Panc1 (cell line): ENCODE measurements around the gene CRIP2. TPM values are rescaled to one million over a fixed set of nuclear protein-coding genes. Genes with fewer than 3 reads are reported as not detected.

Source experiments
- ATAC-seq: fragments of 200-7000 bp; cut with Tn5 transposase; 2 replicates; pipeline ENCODE4 v1.9.1; 2020; ENCODE audit warnings: mild to moderate bottlenecking, moderate library complexity
- BruUV-seq: library from RNA; stranded (reverse); fragments of 400-500 nt; replicated peaks from 2 replicates; lab custom pipeline; 2021; lab: Mats Ljungman, UMichigan
- CTCF ChIA-PET: fragments of 300-600 bp; sonication (Branson Sonifier 250); formaldehyde crosslinking; loops from one replicate; lab custom pipeline; 2022; ENCODE audit warnings: antibody characterized with exemption; lab: Charles Lee
- POLR2A ChIA-PET: fragments of 300-600 bp; sonication (Branson Sonifier 250); formaldehyde crosslinking; loops from one replicate; lab custom pipeline; 2022; ENCODE audit warnings: antibody characterized with exemption; lab: Charles Lee
- DNase-seq: peaks from one replicate; pipeline ENCODE4 v3.0.0-alpha.2; 2010; ENCODE audit warnings: low read depth, low spot score
- H3K27ac ChIP-seq: 2 replicates; pipeline ENCODE4 v1.5.1; 2011; ENCODE audit warnings: mild to moderate bottlenecking, low read length, inconsistent platforms
- H3K27me3 ChIP-seq: fragments of 200-500 bp; sonication (Bioruptor generic); 2 replicates; pipeline ENCODE4 v1.6.0; 2014; ENCODE audit warnings: low read length, inconsistent platforms; ENCODE audit not compliant: control insufficient read depth, insufficient read depth
- H3K36me3 ChIP-seq: fragments of 200-500 bp; sonication (Bioruptor generic); 2 replicates; pipeline ENCODE4 v1.5.1; 2014; ENCODE audit warnings: inconsistent platforms, mild to moderate bottlenecking, low read length, moderate library complexity; ENCODE audit not compliant: control insufficient read depth, insufficient read depth
- H3K4me1 ChIP-seq: 2 replicates; pipeline ENCODE4 v1.5.1; 2011; ENCODE audit warnings: inconsistent platforms, mild to moderate bottlenecking, low read length, moderate library complexity; ENCODE audit not compliant: control insufficient read depth, insufficient read depth
- H3K4me3 ChIP-seq, 2 experiments: 2 replicates each; pipeline ENCODE4 v1.5.1; 2011 to 2012; ENCODE audit warnings: low read depth in 2 of 2, low read length in 2 of 2, mild to moderate bottlenecking in 2 of 2, inconsistent platforms in 1 of 2, moderate library complexity in 1 of 2
- H3K9me3 ChIP-seq: fragments of 200-500 bp; sonication (Bioruptor generic); 2 replicates; pipeline ENCODE4 v1.5.1; 2014; ENCODE audit warnings: low read depth, mild to moderate bottlenecking, inconsistent platforms, low read length, moderate library complexity; ENCODE audit not compliant: control insufficient read depth, insufficient read depth
- POLR2AphosphoS5 ChIP-seq: IDR thresholded peaks from 2 replicates; pipeline ENCODE4 v1.6.1; 2012; ENCODE audit warnings: mild to moderate bottlenecking, low read depth, low read length, moderate library complexity
- SIN3A ChIP-seq: IDR thresholded peaks from 2 replicates; pipeline ENCODE4 v1.6.1; 2012; ENCODE audit warnings: low read depth, mild to moderate bottlenecking, low read length, moderate library complexity, borderline replicate concordance; ENCODE audit not compliant: insufficient read depth
- TCF7L2 ChIP-seq: IDR thresholded peaks from 2 replicates; pipeline ENCODE4 v1.6.1; 2011; ENCODE audit warnings: mild to moderate bottlenecking, low read depth, low read length, inconsistent platforms
- in situ Hi-C: cut with HindIII; loops from 2 replicates; pipeline ENCODE4 v1.10.0; 2016; ENCODE audit warnings: low sequenced_read_pairs, low pct_unique_long_range_greater_than_20kb
- intact Hi-C: fragments of 100-400 bp; cut with micrococcal nuclease; formaldehyde crosslinking; loops from one replicate; pipeline ENCODE4 v1.10.0; 2022; ENCODE audit not compliant: unreplicated experiment
- total RNA-seq: library from RNA; stranded (reverse); gene quantifications from one replicate; pipeline ENCODE4 v1.2.1, GENCODE V29; 2021; ENCODE audit not compliant: unreplicated experiment
- TF ChIP-seq, protein P1 (sequence below): fragments of 450-650 bp; IDR thresholded peaks from 2 replicates; pipeline ENCODE4 v1.5.1; 2017; ENCODE audit warnings: mild to moderate bottlenecking
- TF ChIP-seq, protein P2 (sequence below), 2 experiments: IDR thresholded peaks; 2 replicates each; pipeline ENCODE4 v1.6.1; 2011 to 2012; ENCODE audit warnings: low read depth in 2 of 2, control low read depth in 1 of 2, low read length in 1 of 2, mild to moderate bottlenecking in 1 of 2, moderate library complexity in 1 of 2; ENCODE audit not compliant: insufficient read depth in 1 of 2

The CRIP2 gene
- total RNA-seq, 1 experiment from 2014 or later, result 280 TPM

DNA sequence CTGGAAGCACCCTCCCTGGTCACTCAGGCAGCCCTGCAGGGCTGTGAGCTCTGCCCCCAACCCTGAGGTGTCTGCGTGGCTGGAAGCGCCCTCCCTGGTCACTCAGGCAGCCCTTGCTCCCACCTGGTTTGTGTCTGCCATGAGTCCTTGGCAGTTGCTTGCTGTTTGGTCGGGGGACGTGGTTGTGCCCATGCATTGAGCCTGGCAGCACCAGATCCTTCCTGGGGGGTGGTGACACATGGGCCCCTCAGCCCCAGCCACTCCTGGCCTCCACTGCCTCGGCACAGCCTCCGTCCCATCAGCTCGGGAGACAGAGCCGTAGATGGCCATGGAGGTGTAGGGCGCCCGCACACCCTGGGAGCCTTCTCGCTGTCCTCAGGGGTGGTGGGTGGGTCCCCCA is 35.4 kb upstream of the CRIP2 start:
- no peak for ATAC-seq
- intact Hi-C loops (no loop called here), in situ Hi-C loops (no loop called here)
- TF ChIP-seq POLR2AphosphoS5, result no peak
- Histone ChIP-seq H3K27ac (no peak overlapping the region), H3K36me3 (no peaks in the 10 kb centered on the region), H3K4me1 (no peaks in the 10 kb centered on the region), H3K4me3 (no peak overlapping the region), H3K27me3 (no peaks in the 10 kb centered on the region), H3K9me3 (no peaks in the 10 kb centered on the region)
- DNase-seq, result no peak
- CTCF ChIA-PET, result no interaction called here
- no TSS peak for BruUV-seq
- POLR2A ChIA-PET, result no interaction called here

DNA sequence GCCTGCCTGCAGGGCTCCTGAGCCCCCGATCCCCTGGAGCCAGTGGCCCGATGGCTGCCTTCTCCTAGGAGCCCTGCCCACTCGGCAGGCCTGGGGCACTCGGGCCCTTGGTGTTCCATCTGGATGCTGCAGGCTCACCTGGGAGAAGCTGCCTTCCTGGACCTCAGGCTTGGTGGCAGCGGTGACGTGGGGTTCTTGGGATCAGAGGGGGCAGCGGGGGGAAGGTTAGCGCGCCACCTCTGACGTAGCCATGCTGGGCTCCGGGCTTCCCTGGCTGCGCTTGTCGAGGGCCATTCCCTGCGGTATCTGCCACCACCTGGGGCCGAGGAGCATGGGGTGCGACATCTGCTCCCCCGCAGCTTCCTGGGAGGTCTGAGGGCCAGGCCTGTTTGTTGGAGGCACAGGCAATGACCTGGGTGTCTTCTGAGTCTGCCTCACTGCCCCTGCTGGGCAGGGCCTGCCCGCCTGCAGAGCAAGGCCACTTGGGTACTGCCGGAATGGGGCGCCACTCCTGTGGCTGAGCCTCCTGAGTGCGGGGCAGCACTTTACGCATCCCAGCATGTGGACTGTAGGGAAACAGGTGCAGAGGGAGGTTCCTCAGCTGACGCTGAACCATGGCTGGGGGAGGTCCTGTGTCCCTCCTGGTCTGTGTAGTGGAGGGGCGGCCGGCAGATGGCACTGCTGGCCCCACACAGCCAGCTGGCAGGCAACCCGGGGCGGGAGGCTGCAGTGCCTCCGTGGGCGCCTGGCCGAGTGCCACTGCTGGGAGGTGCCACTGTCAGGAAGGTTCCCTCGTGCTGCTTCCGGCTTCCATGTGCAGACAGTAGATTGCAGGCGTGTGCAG is 34.7 kb upstream of the CRIP2 start:
- Histone ChIP-seq H3K4me1 (no peaks in the 10 kb centered on the region), H3K4me3 (no peak overlapping the region), H3K27ac (no peak overlapping the region), H3K27me3 (no peaks in the 10 kb centered on the region), H3K9me3 (no peaks in the 10 kb centered on the region), H3K36me3 (no peaks in the 10 kb centered on the region)
- ATAC-seq (no peak), DNase-seq (no peak)
- no TSS peak for BruUV-seq
- TF ChIP-seq SIN3A (no peak), TCF7L2 (no peak), POLR2AphosphoS5 (no peak)
- TF ChIP-seq, protein P1, sequence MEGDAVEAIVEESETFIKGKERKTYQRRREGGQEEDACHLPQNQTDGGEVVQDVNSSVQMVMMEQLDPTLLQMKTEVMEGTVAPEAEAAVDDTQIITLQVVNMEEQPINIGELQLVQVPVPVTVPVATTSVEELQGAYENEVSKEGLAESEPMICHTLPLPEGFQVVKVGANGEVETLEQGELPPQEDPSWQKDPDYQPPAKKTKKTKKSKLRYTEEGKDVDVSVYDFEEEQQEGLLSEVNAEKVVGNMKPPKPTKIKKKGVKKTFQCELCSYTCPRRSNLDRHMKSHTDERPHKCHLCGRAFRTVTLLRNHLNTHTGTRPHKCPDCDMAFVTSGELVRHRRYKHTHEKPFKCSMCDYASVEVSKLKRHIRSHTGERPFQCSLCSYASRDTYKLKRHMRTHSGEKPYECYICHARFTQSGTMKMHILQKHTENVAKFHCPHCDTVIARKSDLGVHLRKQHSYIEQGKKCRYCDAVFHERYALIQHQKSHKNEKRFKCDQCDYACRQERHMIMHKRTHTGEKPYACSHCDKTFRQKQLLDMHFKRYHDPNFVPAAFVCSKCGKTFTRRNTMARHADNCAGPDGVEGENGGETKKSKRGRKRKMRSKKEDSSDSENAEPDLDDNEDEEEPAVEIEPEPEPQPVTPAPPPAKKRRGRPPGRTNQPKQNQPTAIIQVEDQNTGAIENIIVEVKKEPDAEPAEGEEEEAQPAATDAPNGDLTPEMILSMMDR, result no peak; the same call in 1 of the 2 replicates
- TF ChIP-seq, protein P2, sequence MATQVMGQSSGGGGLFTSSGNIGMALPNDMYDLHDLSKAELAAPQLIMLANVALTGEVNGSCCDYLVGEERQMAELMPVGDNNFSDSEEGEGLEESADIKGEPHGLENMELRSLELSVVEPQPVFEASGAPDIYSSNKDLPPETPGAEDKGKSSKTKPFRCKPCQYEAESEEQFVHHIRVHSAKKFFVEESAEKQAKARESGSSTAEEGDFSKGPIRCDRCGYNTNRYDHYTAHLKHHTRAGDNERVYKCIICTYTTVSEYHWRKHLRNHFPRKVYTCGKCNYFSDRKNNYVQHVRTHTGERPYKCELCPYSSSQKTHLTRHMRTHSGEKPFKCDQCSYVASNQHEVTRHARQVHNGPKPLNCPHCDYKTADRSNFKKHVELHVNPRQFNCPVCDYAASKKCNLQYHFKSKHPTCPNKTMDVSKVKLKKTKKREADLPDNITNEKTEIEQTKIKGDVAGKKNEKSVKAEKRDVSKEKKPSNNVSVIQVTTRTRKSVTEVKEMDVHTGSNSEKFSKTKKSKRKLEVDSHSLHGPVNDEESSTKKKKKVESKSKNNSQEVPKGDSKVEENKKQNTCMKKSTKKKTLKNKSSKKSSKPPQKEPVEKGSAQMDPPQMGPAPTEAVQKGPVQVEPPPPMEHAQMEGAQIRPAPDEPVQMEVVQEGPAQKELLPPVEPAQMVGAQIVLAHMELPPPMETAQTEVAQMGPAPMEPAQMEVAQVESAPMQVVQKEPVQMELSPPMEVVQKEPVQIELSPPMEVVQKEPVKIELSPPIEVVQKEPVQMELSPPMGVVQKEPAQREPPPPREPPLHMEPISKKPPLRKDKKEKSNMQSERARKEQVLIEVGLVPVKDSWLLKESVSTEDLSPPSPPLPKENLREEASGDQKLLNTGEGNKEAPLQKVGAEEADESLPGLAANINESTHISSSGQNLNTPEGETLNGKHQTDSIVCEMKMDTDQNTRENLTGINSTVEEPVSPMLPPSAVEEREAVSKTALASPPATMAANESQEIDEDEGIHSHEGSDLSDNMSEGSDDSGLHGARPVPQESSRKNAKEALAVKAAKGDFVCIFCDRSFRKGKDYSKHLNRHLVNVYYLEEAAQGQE (IDR thresholded peaks at IDR 0.05; ENCODE audit: insufficient read depth in 1 of 2, low read depth in 2 of 2, low read length in 1 of 2), result no peak
- intact Hi-C loops (no loop called here), in situ Hi-C loops (no loop called here)
- ChIA-PET POLR2A (no interaction called here), CTCF (no interaction called here)

DNA sequence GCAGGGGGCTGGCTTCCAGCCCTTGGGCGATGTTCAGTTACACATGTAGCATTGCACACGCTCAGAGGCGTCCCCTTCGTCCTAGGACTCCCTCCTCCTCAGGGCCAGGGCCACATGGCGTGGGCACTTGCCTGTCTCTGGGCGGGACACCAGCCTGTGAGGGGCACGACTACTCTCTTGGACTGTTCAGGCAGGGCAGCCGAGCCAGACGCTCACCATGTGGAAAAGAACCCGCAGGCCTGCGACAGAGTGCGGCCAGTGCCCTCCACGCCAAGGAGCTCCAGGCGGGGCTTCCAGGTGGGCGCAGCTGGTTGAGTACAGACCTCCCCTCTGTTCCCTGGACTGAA is 34.1 kb upstream of the CRIP2 start:
- intact Hi-C loops (no loop called here), in situ Hi-C loops (no loop called here)
- no peak for DNase-seq
- POLR2A ChIA-PET, result no interaction called here
- no TSS peak for BruUV-seq
- Histone ChIP-seq H3K4me1 (no peaks in the 10 kb centered on the region), H3K27me3 (no peaks in the 10 kb centered on the region), H3K9me3 (no peaks in the 10 kb centered on the region), H3K4me3 (no peak overlapping the region), H3K27ac (no peak overlapping the region), H3K36me3 (no peaks in the 10 kb centered on the region)
- CTCF ChIA-PET, result no interaction called here
- ATAC-seq, result no peak
- TF ChIP-seq, protein P2 (IDR thresholded peaks at IDR 0.05; ENCODE audit: insufficient read depth in 1 of 2, low read depth in 2 of 2, low read length in 1 of 2), result no peak
